GM18951 (cell line): ENCODE data around the gene PLD6.

Experiments
- POLR2A ChIP-seq: IDR thresholded peaks from 4 replicates; pipeline ENCODE4 v1.6.1; 2011; ENCODE audit warnings: mild to moderate bottlenecking; ENCODE audit not compliant: insufficient read length, insufficient read depth; ENCODE audit errors: extremely low read depth
- in situ Hi-C: fragments of 300-500 bp; cut with MboI; formaldehyde crosslinking; loops from one replicate; pipeline ENCODE4 v1.12.0; 2022; ENCODE audit warnings: low sequenced_read_pairs, mixed read lengths, inconsistent platforms; ENCODE audit not compliant: unreplicated experiment

PLD6 gene

GRCh38 chr17:17235212-17236174 is 29.4 kb upstream of the PLD6 start:
- in situ Hi-C loops: no loop called here
- TF ChIP-seq POLR2A: no peak

GRCh38 chr17:17232303-17232621 is 26.1 kb upstream of the PLD6 start:
- in situ Hi-C loops: no loop called here
- no peak for TF ChIP-seq POLR2A

GRCh38 chr17:17231621-17232302 is 25.6 kb upstream of the PLD6 start:
- TF ChIP-seq POLR2A: no peak
- in situ Hi-C loops: no loop called here

GRCh38 chr17:17229416-17230384 is 23.6 kb upstream of the PLD6 start:
- TF ChIP-seq POLR2A: no peak
- in situ Hi-C loops: no loop called here

- TF ChIP-seq POLR2A: no peak
- in situ Hi-C loops: no loop called here
Measured at GRCh38 chr17:17228521-17229279, 22.6 kb upstream of the PLD6 start.

- no peak for TF ChIP-seq POLR2A
- in situ Hi-C loops: no loop called here
Measured at GRCh38 chr17:17227608-17228520, 21.7 kb upstream of the PLD6 start.

- no peak for TF ChIP-seq POLR2A
- in situ Hi-C loops: no loop called here
Measured at GRCh38 chr17:17226451-17227265, 20.5 kb upstream of the PLD6 start.

GRCh38 chr17:17225901-17226300 is 19.8 kb upstream of the PLD6 start:
- in situ Hi-C loops: no loop called here
- TF ChIP-seq POLR2A: no peak

- no peak for TF ChIP-seq POLR2A
- in situ Hi-C loops: no loop called here
Measured at GRCh38 chr17:17224137-17224536, 18.0 kb upstream of the PLD6 start.

GRCh38 chr17:17223736-17224135 is 17.6 kb upstream of the PLD6 start:
- in situ Hi-C loops: no loop called here
- TF ChIP-seq POLR2A: no peak

GRCh38 chr17:17221329-17221728 is 15.2 kb upstream of the PLD6 start:
- in situ Hi-C loops: no loop called here
- no peak for TF ChIP-seq POLR2A

GRCh38 chr17:17220529-17220928 is 14.4 kb upstream of the PLD6 start:
- in situ Hi-C loops: no loop called here
- no peak for TF ChIP-seq POLR2A
